HEK293T (cell line): ENCODE measurements around the gene CHTF8.

Experiments
- CTCF ChIA-PET: fragments of 350-600 bp; formaldehyde crosslinking; extraction: SDS; loops from one replicate; lab custom pipeline; 2021; ENCODE audit warnings: antibody characterized with exemption, inconsistent platforms; lab: Yijun Ruan, JAX
- POLR2A ChIA-PET: fragments of 350-600 bp; formaldehyde crosslinking; extraction: SDS; loops from one replicate; lab custom pipeline; 2020; ENCODE audit warnings: antibody characterized with exemption, inconsistent platforms; lab: Yijun Ruan, JAX
- DNase-seq: peaks from one replicate; pipeline ENCODE4 v3.0.0; 2012; ENCODE audit warnings: mixed read lengths; ENCODE audit errors: extremely low spot score
- ARNT ChIP-seq: fragments of 450-650 bp; IDR thresholded peaks from 2 replicates; pipeline ENCODE4 v1.6.1; 2017; ENCODE audit warnings: mild to moderate bottlenecking
- BHLHE40 ChIP-seq: fragments of 450-650 bp; IDR thresholded peaks from 2 replicates; pipeline ENCODE4 v1.6.1; 2016; ENCODE audit warnings: mild to moderate bottlenecking, moderate library complexity, borderline replicate concordance
- CTBP1 ChIP-seq: fragments of 450-650 bp; IDR thresholded peaks from 2 replicates; pipeline ENCODE4 v1.6.1; 2016; ENCODE audit warnings: borderline replicate concordance
- ELF4 ChIP-seq: fragments of 450-650 bp; IDR thresholded peaks from 2 replicates; pipeline ENCODE4 v1.6.1; 2017; ENCODE audit warnings: antibody characterized with exemption
- FOXA1 ChIP-seq: fragments of 450-650 bp; IDR thresholded peaks from 2 replicates; pipeline ENCODE4 v1.6.1; 2016; ENCODE audit warnings: mild to moderate bottlenecking
- FOXK2 ChIP-seq: fragments of 450-650 bp; IDR thresholded peaks from 2 replicates; pipeline ENCODE4 v1.6.1; 2016; ENCODE audit warnings: mild to moderate bottlenecking
- FOXM1 ChIP-seq: fragments of 450-650 bp; IDR thresholded peaks from 2 replicates; pipeline ENCODE4 v1.6.1; 2017; ENCODE audit warnings: mild to moderate bottlenecking, borderline replicate concordance
- HDGF ChIP-seq: fragments of 450-650 bp; IDR thresholded peaks from 2 replicates; pipeline ENCODE4 v1.6.1; 2017; ENCODE audit warnings: antibody characterized with exemption, borderline replicate concordance
- L3MBTL2 ChIP-seq: fragments of 450-650 bp; conservative IDR thresholded peaks from 2 replicates; pipeline ENCODE4 v1.6.1; 2016; ENCODE audit warnings: mild to moderate bottlenecking
- LEF1 ChIP-seq: fragments of 450-650 bp; IDR thresholded peaks from 2 replicates; pipeline ENCODE4 v1.6.1; 2017; ENCODE audit warnings: mild to moderate bottlenecking, borderline replicate concordance
- NFRKB ChIP-seq: fragments of 450-650 bp; IDR thresholded peaks from 2 replicates; pipeline ENCODE4 v1.6.1; 2016; ENCODE audit warnings: mild to moderate bottlenecking, moderate library complexity
- PKNOX1 ChIP-seq: fragments of 450-650 bp; IDR thresholded peaks from 2 replicates; pipeline ENCODE4 v1.6.1; 2016
- SP1 ChIP-seq: fragments of 450-650 bp; IDR thresholded peaks from 2 replicates; pipeline ENCODE4 v1.6.1; 2017
- SUZ12 ChIP-seq: fragments of 450-650 bp; IDR thresholded peaks from 2 replicates; pipeline ENCODE4 v1.6.1; 2016; ENCODE audit warnings: mild to moderate bottlenecking
- TARDBP ChIP-seq: fragments of 450-650 bp; IDR thresholded peaks from 2 replicates; pipeline ENCODE4 v1.6.1; 2016
- ZNF384 ChIP-seq: fragments of 450-650 bp; IDR thresholded peaks from 2 replicates; pipeline ENCODE4 v1.6.1; 2016

Gene CHTF8

GRCh38 chr16:69123910-69124309 lies 8.5 kb downstream of the CHTF8 start:
- TF ChIP-seq HDGF (no peak), ZNF384 (peak; percentile 98)
- POLR2A ChIA-PET: interaction anchor here (0.6 to 1.8 kb wide), 3 partner anchors 9 to 588 kb away, joined by 3 to 6 read pairs (median 4); partner anchors contain the start of gene UTP4
- CTCF ChIA-PET: interaction anchor here (0.7 to 4.2 kb wide), 7 partner anchors 11 to 276 kb away, joined by 4 to 26 read pairs (median 6); partner anchors contain the start of gene HAS3
- DNase-seq: peak; percentile 58

GRCh38 chr16:69120096-69120664 lies 12.2 kb downstream of the CHTF8 start:
- no peak for DNase-seq
- ChIA-PET POLR2A (interaction anchor here (0.5 kb wide), 1 partner anchor 87 kb away, joined by 4 read pairs; no protein-coding TSS in a partner anchor), CTCF (no interaction called here)
- TF ChIP-seq ELF4 (no peak), ZNF384 (no peak), TARDBP (no peak), FOXA1 (no peak), FOXK2 (no peak), HDGF (no peak), SUZ12 (no peak), L3MBTL2 (no peak), BHLHE40 (no peak), FOXM1 (no peak), PKNOX1 (no peak), NFRKB (no peak), LEF1 (no peak), ARNT (no peak), CTBP1 (no peak), SP1 (no peak)

- no peak for DNase-seq
- no peak for TF ChIP-seq FOXA1
- TF ChIP-seq NFRKB: no peak
- no peak for TF ChIP-seq ARNT
- no peak for TF ChIP-seq SUZ12
- TF ChIP-seq CTBP1: no peak
- no peak for TF ChIP-seq ZNF384
- TF ChIP-seq SP1: no peak
- no peak for TF ChIP-seq FOXM1
- no peak for TF ChIP-seq ELF4
- no peak for TF ChIP-seq HDGF
- no peak for TF ChIP-seq LEF1
- TF ChIP-seq BHLHE40: no peak
- ChIA-PET POLR2A (no interaction called here), CTCF (no interaction called here)
Measured at GRCh38 chr16:69119536-69119935, 12.9 kb downstream of the CHTF8 start.

GRCh38 chr16:69118994-69119393 lies 13.4 kb downstream of the CHTF8 start:
- POLR2A ChIA-PET: no interaction called here
- no peak for DNase-seq
- CTCF ChIA-PET: no interaction called here
- TF ChIP-seq FOXA1: no peak

- no peak for TF ChIP-seq TARDBP
- TF ChIP-seq PKNOX1: no peak
- TF ChIP-seq FOXK2: no peak
- TF ChIP-seq SUZ12: no peak
- TF ChIP-seq FOXM1: no peak
- TF ChIP-seq ARNT: no peak
- no peak for TF ChIP-seq CTBP1
- no peak for TF ChIP-seq FOXA1
- TF ChIP-seq ZNF384: no peak
- TF ChIP-seq BHLHE40: no peak
- no peak for TF ChIP-seq L3MBTL2
- no peak for TF ChIP-seq NFRKB
- no peak for TF ChIP-seq HDGF
- TF ChIP-seq LEF1: no peak
- TF ChIP-seq SP1: no peak
- TF ChIP-seq ELF4: no peak
- ChIA-PET POLR2A (no interaction called here), CTCF (interaction anchor here (0.7 kb wide), 1 partner anchor 12 kb away, joined by 3 read pairs; no protein-coding TSS in a partner anchor)
- DNase-seq: no peak
Measured at GRCh38 chr16:69118468-69118867, 13.9 kb downstream of the CHTF8 start.

GRCh38 chr16:69116906-69117305 lies 15.5 kb downstream of the CHTF8 start:
- ChIA-PET CTCF (no interaction called here), POLR2A (no interaction called here)
- DNase-seq: no peak
- TF ChIP-seq NFRKB: no peak
- TF ChIP-seq SUZ12: no peak
- TF ChIP-seq CTBP1: no peak
- TF ChIP-seq BHLHE40: no peak
- no peak for TF ChIP-seq ELF4
- no peak for TF ChIP-seq FOXA1
- no peak for TF ChIP-seq ARNT
- no peak for TF ChIP-seq PKNOX1
- no peak for TF ChIP-seq SP1
- TF ChIP-seq LEF1: no peak
- no peak for TF ChIP-seq L3MBTL2
- TF ChIP-seq FOXM1: no peak
- no peak for TF ChIP-seq FOXK2
- no peak for TF ChIP-seq ZNF384
- TF ChIP-seq HDGF: no peak
- no peak for TF ChIP-seq TARDBP
